IgD-negative memory B cell (primary cell): ENCODE results near the gene COPS3. TPM values are rescaled to one million over a fixed set of nuclear protein-coding genes. Genes with fewer than 3 reads are reported as not detected.
"Not testable (repeated sequence)": the region's sequence is repeated elsewhere in the genome, so short reads cannot be mapped to it uniquely, and the experiment has no call there.

Experiments
- H3K27ac Mint-ChIP-seq, 3 donors: one replicate each; pipeline ENCODE4 v1.8.0; 2020 to 2022; ENCODE audit warnings: mild to moderate bottlenecking in 3 of 3, mixed read lengths in 3 of 3, moderate library complexity in 1 of 3
- H3K27me3 Mint-ChIP-seq: one replicate; pipeline ENCODE4 v1.8.0; 2021; ENCODE audit warnings: mixed read lengths
- H3K36me3 Mint-ChIP-seq: one replicate; pipeline ENCODE4 v1.8.0; 2020; ENCODE audit warnings: mild to moderate bottlenecking, mixed read lengths
- H3K4me1 Mint-ChIP-seq, 3 donors: one replicate each; pipeline ENCODE4 v1.8.0; 2020 to 2022; ENCODE audit warnings: mixed read lengths in 3 of 3, mild to moderate bottlenecking in 1 of 3
- H3K4me3 Mint-ChIP-seq, 4 donors: one replicate each; pipeline ENCODE4 v1.8.0; 2020 to 2022; ENCODE audit warnings: mild to moderate bottlenecking in 4 of 4, mixed read lengths in 4 of 4, moderate library complexity in 3 of 4
- H3K9me3 Mint-ChIP-seq, 3 donors: one replicate each; pipeline ENCODE4 v1.8.0; 2020 to 2021; ENCODE audit warnings: mixed read lengths in 3 of 3, mild to moderate bottlenecking in 1 of 3
- polyA plus RNA-seq: library from polyadenylated mRNA; unstranded; fragments of 300-500 nt; fragmentation: Illumina TruSeq; gene quantifications from one replicate; pipeline ENCODE4 v1.2.3, GENCODE V29; 2021

The COPS3 gene
- polyA plus RNA-seq, 1 donor from 2014 or later = 87.0 TPM

GRCh38 chr17:17277431-17277830 lies 3.6 kb downstream of the COPS3 start:
- Mint-ChIP-seq H3K4me1 (peaks cover 27 to 29% (median 28%) of the 10 kb centered on the region in 3 donors), H3K4me3 (peak overlapping the region in 1 of 4 donors; percentile 58)
- not testable (repeated sequence) for H3K27ac Mint-ChIP-seq, H3K36me3 Mint-ChIP-seq, H3K9me3 Mint-ChIP-seq, H3K27me3 Mint-ChIP-seq

GRCh38 chr17:17275971-17276370 lies 5.1 kb downstream of the COPS3 start:
- H3K27me3 Mint-ChIP-seq = no peaks in the 10 kb centered on the region
- H3K4me1 Mint-ChIP-seq = peaks cover 18 to 21% (median 20%) of the 10 kb centered on the region in 3 donors
- peak overlapping the region in 1 of 3 donors; percentile 8 for H3K27ac Mint-ChIP-seq
- H3K4me3 Mint-ChIP-seq = peak overlapping the region in 1 of 4 donors; percentile 18
- no peaks in the 10 kb centered on the region for H3K9me3 Mint-ChIP-seq
- peaks cover 1% of the 10 kb centered on the region for H3K36me3 Mint-ChIP-seq

GRCh38 chr17:17269926-17270773 lies 10.9 kb downstream of the COPS3 start:
- Mint-ChIP-seq H3K36me3 (peaks cover 3% of the 10 kb centered on the region), H3K9me3 (no peaks in the 10 kb centered on the region), H3K27me3 (no peaks in the 10 kb centered on the region), H3K4me3 (no peak overlapping the region), H3K4me1 (peaks cover 0 to 3% (median 0%) of the 10 kb centered on the region in 3 donors), H3K27ac (no peak overlapping the region)

GRCh38 chr17:17264430-17264829 lies 16.6 kb downstream of the COPS3 start:
- Mint-ChIP-seq H3K27ac (no peak overlapping the region), H3K4me1 (no peaks in the 10 kb centered on the region), H3K27me3 (no peaks in the 10 kb centered on the region), H3K9me3 (no peaks in the 10 kb centered on the region), H3K4me3 (no peak overlapping the region), H3K36me3 (peaks cover 7% of the 10 kb centered on the region)

- Mint-ChIP-seq H3K36me3 (peaks cover 10% of the 10 kb centered on the region), H3K27me3 (no peaks in the 10 kb centered on the region), H3K9me3 (no peaks in the 10 kb centered on the region), H3K4me3 (no peak overlapping the region), H3K4me1 (no peaks in the 10 kb centered on the region), H3K27ac (peak overlapping the region in 1 of 3 donors; percentile 39)
These were observed 22.0 kb downstream of the COPS3 start for GRCh38 chr17:17258998-17259397.

GRCh38 chr17:17258011-17258410 lies 23.0 kb downstream of the COPS3 start:
- Mint-ChIP-seq H3K4me3 (no peak overlapping the region), H3K4me1 (no peaks in the 10 kb centered on the region), H3K27me3 (no peaks in the 10 kb centered on the region), H3K27ac (no peak overlapping the region), H3K9me3 (no peaks in the 10 kb centered on the region), H3K36me3 (peaks cover 10% of the 10 kb centered on the region)

- Mint-ChIP-seq H3K27me3 (no peaks in the 10 kb centered on the region), H3K36me3 (peaks cover 10% of the 10 kb centered on the region), H3K4me3 (no peak overlapping the region), H3K27ac (no peak overlapping the region), H3K9me3 (no peaks in the 10 kb centered on the region), H3K4me1 (no peaks in the 10 kb centered on the region)
These were observed 24.7 kb downstream of the COPS3 start for GRCh38 chr17:17256316-17256715.

- peaks cover 10% of the 10 kb centered on the region for H3K36me3 Mint-ChIP-seq
- not testable (repeated sequence) for H3K9me3 Mint-ChIP-seq, H3K27ac Mint-ChIP-seq, H3K27me3 Mint-ChIP-seq, H3K4me3 Mint-ChIP-seq, H3K4me1 Mint-ChIP-seq
These were observed 25.4 kb downstream of the COPS3 start for GRCh38 chr17:17255689-17256088.

- Mint-ChIP-seq H3K9me3 (no peaks in the 10 kb centered on the region), H3K27me3 (no peaks in the 10 kb centered on the region), H3K4me3 (no peak overlapping the region), H3K4me1 (no peaks in the 10 kb centered on the region), H3K27ac (no peak overlapping the region), H3K36me3 (peaks cover 3% of the 10 kb centered on the region)
These were observed 27.0 kb downstream of the COPS3 start for GRCh38 chr17:17254036-17254435.

- Mint-ChIP-seq H3K9me3 (no peaks in the 10 kb centered on the region), H3K4me1 (no peaks in the 10 kb centered on the region), H3K27ac (no peak overlapping the region), H3K27me3 (no peaks in the 10 kb centered on the region), H3K36me3 (peaks cover 3% of the 10 kb centered on the region), H3K4me3 (no peak overlapping the region)
These were observed 27.6 kb downstream of the COPS3 start for GRCh38 chr17:17253406-17253805.

GRCh38 chr17:17252149-17252661 lies 28.8 kb downstream of the COPS3 start:
- no peak overlapping the region for H3K4me3 Mint-ChIP-seq
- H3K27me3 Mint-ChIP-seq = no peaks in the 10 kb centered on the region
- peaks cover 3% of the 10 kb centered on the region for H3K36me3 Mint-ChIP-seq
- H3K4me1 Mint-ChIP-seq = no peaks in the 10 kb centered on the region
- no peaks in the 10 kb centered on the region for H3K9me3 Mint-ChIP-seq
- no peak overlapping the region for H3K27ac Mint-ChIP-seq

- Mint-ChIP-seq H3K27me3 (no peaks in the 10 kb centered on the region), H3K9me3 (no peaks in the 10 kb centered on the region), H3K4me3 (no peak overlapping the region), H3K4me1 (no peaks in the 10 kb centered on the region), H3K36me3 (peaks cover 2% of the 10 kb centered on the region), H3K27ac (no peak overlapping the region)
These were observed 34.2 kb downstream of the COPS3 start for GRCh38 chr17:17246879-17247278.

- Mint-ChIP-seq H3K27me3 (no peaks in the 10 kb centered on the region), H3K9me3 (no peaks in the 10 kb centered on the region), H3K27ac (peak overlapping the region in 1 of 3 donors; percentile 16), H3K4me1 (no peaks in the 10 kb centered on the region), H3K4me3 (no peak overlapping the region), H3K36me3 (peaks cover 2% of the 10 kb centered on the region)
These were observed 37.9 kb downstream of the COPS3 start for GRCh38 chr17:17243163-17243562.

GRCh38 chr17:17242246-17242645 lies 38.8 kb downstream of the COPS3 start:
- Mint-ChIP-seq H3K27ac (no peak overlapping the region), H3K4me1 (peaks cover 0 to 5% (median 2%) of the 10 kb centered on the region in 3 donors), H3K27me3 (no peaks in the 10 kb centered on the region), H3K4me3 (peak overlapping the region in 1 of 4 donors; percentile 53), H3K36me3 (peaks cover 2% of the 10 kb centered on the region), H3K9me3 (no peaks in the 10 kb centered on the region)

GRCh38 chr17:17241656-17242055 lies 39.4 kb downstream of the COPS3 start:
- Mint-ChIP-seq H3K27me3 (no peaks in the 10 kb centered on the region), H3K4me3 (peak overlapping the region in 1 of 4 donors; percentile 53), H3K27ac (peak overlapping the region in 2 of 3 donors; percentile 25 to 50), H3K4me1 (peaks cover 0 to 8% (median 2%) of the 10 kb centered on the region in 3 donors), H3K9me3 (no peaks in the 10 kb centered on the region), H3K36me3 (no peaks in the 10 kb centered on the region)

- H3K27me3 Mint-ChIP-seq = no peaks in the 10 kb centered on the region
- H3K36me3 Mint-ChIP-seq = no peaks in the 10 kb centered on the region
- H3K27ac Mint-ChIP-seq = peak overlapping the region in 1 of 3 donors; percentile 78
- H3K9me3 Mint-ChIP-seq = no peaks in the 10 kb centered on the region
- peak overlapping the region in 1 of 4 donors; percentile 99 for H3K4me3 Mint-ChIP-seq
- peaks cover 13 to 23% (median 14%) of the 10 kb centered on the region in 3 donors for H3K4me1 Mint-ChIP-seq
These were observed 41.2 kb downstream of the COPS3 start for GRCh38 chr17:17239832-17240231.
